GM12878 (cell line): Measurements from ENCODE around the gene MYRFL. TPM values are rescaled to one million over a fixed set of nuclear protein-coding genes. Genes with fewer than 3 reads are reported as not detected.

Experiments
- ATAC-seq: fragments of 200-7000 bp; cut with Tn5 transposase; 3 replicates; pipeline ENCODE4 v1.9.1; 2020; ENCODE audit warnings: mild to moderate bottlenecking, moderate library complexity
- BruUV-seq: library from RNA; stranded (reverse); fragments of 400-500 nt; replicated peaks from 2 replicates; lab custom pipeline; 2021; lab: Mats Ljungman, UMichigan
- CTCF ChIA-PET: fragments of 300-600 bp; sonication (Branson Sonifier 250); formaldehyde crosslinking; extraction: SDS; loops from one replicate; lab custom pipeline; 2021; ENCODE audit warnings: inconsistent platforms; lab: Yijun Ruan, JAX
- POLR2A ChIA-PET: fragments of 350-600 bp; formaldehyde crosslinking; extraction: SDS; loops from one replicate; lab custom pipeline; 2021; ENCODE audit warnings: inconsistent platforms; lab: Charles Lee
- RAD21 ChIA-PET: fragments of 300-600 bp; sonication (Branson Sonifier 250); formaldehyde crosslinking; loops from one replicate; lab custom pipeline; 2023; ENCODE audit warnings: antibody characterized with exemption; ENCODE audit not compliant: unreplicated experiment; lab: Charles Lee
- SMC1A ChIA-PET: fragments of 300-600 bp; sonication (Branson Sonifier 250); formaldehyde crosslinking; loops from one replicate; lab custom pipeline; 2023; ENCODE audit not compliant: unreplicated experiment, uncharacterized antibody; lab: Charles Lee
- DNase-seq: peaks from one replicate; pipeline ENCODE4 v3.0.0-alpha.2; 2011; ENCODE audit warnings: low read depth, low spot score
- FAIRE-seq: peaks from 3 replicates; lab custom pipeline; 2011; peaks lifted over from hg19 to GRCh38; lab: Jason Lieb, UNC
- H2AFZ ChIP-seq: 2 replicates; pipeline ENCODE4 v1.6.0; 2011; ENCODE audit warnings: low read depth, low read length, control low read depth; ENCODE audit not compliant: control insufficient read depth
- H3K27ac ChIP-seq: 2 replicates; pipeline ENCODE4 v1.5.1; 2011; ENCODE audit warnings: control low read depth; ENCODE audit not compliant: control insufficient read depth, insufficient read depth
- H3K27me3 ChIP-seq, 2 experiments: replicated peaks in 1 of 2; 2 replicates each; pipeline versions ENCODE4 v1.6.0 to v1.6.1; 2011; ENCODE audit warnings: low read length in 1 of 2; ENCODE audit not compliant: control insufficient read depth in 2 of 2, insufficient read depth in 2 of 2
- H3K36me3 ChIP-seq, 2 experiments: 2 replicates each; pipeline ENCODE4 v1.5.1; 2011; ENCODE audit warnings: low read length in 1 of 2; ENCODE audit not compliant: control insufficient read depth in 2 of 2, insufficient read depth in 2 of 2
- H3K4me1 ChIP-seq: 2 replicates; pipeline ENCODE4 v1.6.1; 2011; ENCODE audit warnings: mild to moderate bottlenecking, low read length, moderate library complexity, mixed read lengths; ENCODE audit not compliant: control insufficient read depth, insufficient read depth
- H3K4me2 ChIP-seq: 2 replicates; pipeline ENCODE4 v1.6.0; 2011; ENCODE audit warnings: control low read depth; ENCODE audit not compliant: control insufficient read depth, insufficient read depth
- H3K4me3 ChIP-seq: fragments of 200-600 bp; sonication (generic); 2 replicates; pipeline ENCODE4 v1.5.1; 2016
- H3K79me2 ChIP-seq: 2 replicates; pipeline ENCODE4 v1.6.0; 2011; ENCODE audit warnings: low read length; ENCODE audit not compliant: control insufficient read depth, insufficient read depth
- H3K9ac ChIP-seq: 2 replicates; pipeline ENCODE4 v1.8.0; 2011; ENCODE audit warnings: low read length, control low read depth, mixed read lengths; ENCODE audit not compliant: control insufficient read depth, insufficient read depth
- H3K9me3 ChIP-seq: replicated peaks from 3 replicates; pipeline ENCODE4 v1.5.1; 2011; ENCODE audit warnings: mild to moderate bottlenecking, low read length; ENCODE audit not compliant: control insufficient read depth, insufficient read depth
- H4K20me1 ChIP-seq: 2 replicates; pipeline ENCODE4 v1.6.0; 2011; ENCODE audit not compliant: control insufficient read depth, insufficient read depth
- BMI1 ChIP-seq: fragments of 450-650 bp; IDR thresholded peaks from 2 replicates; pipeline ENCODE4 v1.6.1; 2016; ENCODE audit warnings: mild to moderate bottlenecking, moderate library complexity, borderline replicate concordance
- CBFB ChIP-seq: IDR thresholded peaks from 2 replicates; pipeline ENCODE4 v1.6.1; 2016; ENCODE audit warnings: antibody characterized with exemption, low read depth
- CHD1 ChIP-seq: IDR thresholded peaks from 2 replicates; pipeline ENCODE4 v1.6.1; 2012; ENCODE audit warnings: low read depth, low read length, improper control_type of control experiment
- ESRRA ChIP-seq: IDR thresholded peaks from 2 replicates; pipeline ENCODE4 v1.6.1; 2012; ENCODE audit warnings: mild to moderate bottlenecking, low read length, improper control_type of control experiment
- IKZF1 ChIP-seq: fragments of 450-650 bp; conservative IDR thresholded peaks from 2 replicates; pipeline ENCODE4 v1.6.1; 2017; ENCODE audit warnings: antibody characterized with exemption, mild to moderate bottlenecking
- MXI1 ChIP-seq: fragments of 150-350 bp; IDR thresholded peaks from 2 replicates; pipeline ENCODE4 v1.6.1; 2011; ENCODE audit warnings: low read depth, mild to moderate bottlenecking, inconsistent platforms, low read length, improper control_type of control experiment
- MYB ChIP-seq: fragments of 150-350 bp; IDR thresholded peaks from 2 replicates; pipeline ENCODE4 v1.6.1; 2014; ENCODE audit warnings: mild to moderate bottlenecking, low read depth, low read length, borderline replicate concordance
- POLR2A ChIP-seq: IDR thresholded peaks from 2 replicates; pipeline ENCODE4 v1.6.1; 2011; ENCODE audit warnings: low read depth, mild to moderate bottlenecking, low read length
- SRF ChIP-seq, 2 experiments: IDR thresholded peaks; 2 replicates each; pipeline ENCODE4 v1.6.1; 2011; ENCODE audit warnings: low read depth in 2 of 2, low read length in 2 of 2, mild to moderate bottlenecking in 1 of 2, moderate library complexity in 1 of 2
- TARDBP ChIP-seq: IDR thresholded peaks from 2 replicates; pipeline ENCODE4 v1.6.1; 2016; ENCODE audit warnings: borderline replicate concordance
- ZBTB11 ChIP-seq: fragments of 450-650 bp; formaldehyde crosslinking; IDR thresholded peaks from 2 replicates; pipeline ENCODE4 v1.5.0; 2022; ENCODE audit warnings: mild to moderate bottlenecking, missing genetic modification characterization
- whole genome bisulfite sequencing: methylation state at CpG from one replicate; pipeline ENCODE4 v1.1.6; 2016; ENCODE audit warnings: low lambda C conversion rate; ENCODE audit not compliant: insufficient replicate concordance, insufficient coverage; ENCODE audit errors: missing lambda C conversion rate; 5-methylcytosine and 5-hydroxymethylcytosine counted together
- in situ Hi-C: fragments of 300-500 bp; cut with MboI; formaldehyde crosslinking; loops from 9 replicates; pipeline ENCODE4 v1.14.3; 2018; ENCODE audit warnings: mixed read lengths
- intact Hi-C: fragments of 100-400 bp; cut with micrococcal nuclease; formaldehyde crosslinking; loops from one replicate; pipeline ENCODE4 v1.14.2; 2022; ENCODE audit not compliant: unreplicated experiment
- polyA plus RNA-seq, 11 experiments: library from polyadenylated mRNA; depleted of rRNA in 4 of 11; unstranded in 6 of 11; stranded (reverse) in 5 of 11; fragments of >200 nt; fragmentation: Nextera tagmentation in 4 of 11; fragmentation: Illumina TruSeq in 1 of 11; extraction: Ambion mirVana in 4 of 11; extraction: Trizol in 1 of 11; gene quantifications; 1 replicate in 1 of 11; 2 replicates in 10 of 11; pipeline versions ENCODE4 v1.2.1 to v1.2.3, GENCODE V29; 2011 to 2016; ENCODE audit warnings: inconsistent platforms in 2 of 11, missing spikeins in 2 of 11, low read depth in 1 of 11
- total RNA-seq, 4 experiments: library from RNA; depleted of rRNA in 3 of 4; stranded (reverse); fragments of >200 nt in 3 of 4; fragmentation: Illumina TruSeq in 1 of 4; extraction: Trizol in 1 of 4; gene quantifications; 2 replicates each; pipeline versions ENCODE4 v1.2.1 to v1.2.3, GENCODE V29; 2013 to 2021

MYRFL gene
- total and polyA plus RNA-seq, 10 of the 15 experiments (the other 5 are each of a cell fraction or from before 2014, with no cell fraction given), result 0.24 to 1.8 (median 0.64) TPM

GRCh38 chr12:69880571-69880970 is 55.5 kb downstream of the MYRFL start:
- no peak overlapping the region for H2AFZ ChIP-seq
- DNase-seq (no peak), FAIRE-seq (no peak), ATAC-seq (no peak)
- intact Hi-C loops, result no loop called here
- in situ Hi-C loops, result loop anchor here (5.0 kb wide), 1 partner anchor 847 kb away; no protein-coding TSS in a partner anchor
- 59% methylated on average over 4 of the region's 4 CpGs for WGBS
- H3K4me2 ChIP-seq, result no peak overlapping the region
- CTCF ChIA-PET, result interaction anchor here (1.0 to 3.9 kb wide), 8 partner anchors 11 to 849 kb away, joined by 3 to 32 read pairs (median 12); no protein-coding TSS in a partner anchor
- H3K4me3 ChIP-seq, result no peak overlapping the region
- H3K9ac ChIP-seq, result no peak overlapping the region
- SMC1A ChIA-PET, result interaction anchor here (0.9 to 2.1 kb wide), 2 partner anchors 13 to 696 kb away, joined by 3 to 5 read pairs; no protein-coding TSS in a partner anchor
- TF ChIP-seq ESRRA (no peak), POLR2A (no peak), CHD1 (no peak), CBFB (no peak), MYB (no peak), BMI1 (no peak), IKZF1 (no peak), ZBTB11 (no peak), MXI1 (no peak), TARDBP (no peak), SRF (IDR thresholded peaks at IDR 0.05; ENCODE audit: low read depth in 2 of 2, low read length in 2 of 2) (no peak)
- H3K9me3 ChIP-seq, result no peaks in the 10 kb centered on the region
- H4K20me1 ChIP-seq, result no peaks in the 10 kb centered on the region
- no TSS peak for BruUV-seq
- H3K36me3 ChIP-seq, result no peaks in the 10 kb centered on the region
- RAD21 ChIA-PET, result interaction anchor here (0.5 to 3.8 kb wide), 6 partner anchors 14 to 849 kb away, joined by 3 to 21 read pairs (median 4); no protein-coding TSS in a partner anchor
- H3K79me2 ChIP-seq, result no peaks in the 10 kb centered on the region
- POLR2A ChIA-PET, result no interaction called here
- H3K27ac ChIP-seq, result no peak overlapping the region
- H3K4me1 ChIP-seq, result no peaks in the 10 kb centered on the region; the same call in 1 of the 2 replicates
- no peaks in the 10 kb centered on the region for H3K27me3 ChIP-seq
